Lower leg skin (tissue), 3 donors: ENCODE results near the gene APBA1.

Experiments
- CTCF ChIP-seq, 3 donors: fragments of 450-650 bp; IDR thresholded peaks; one replicate each; pipeline ENCODE4 v1.5.1; 2016; ENCODE audit warnings: antibody characterized with exemption in 3 of 3, mild to moderate bottlenecking in 3 of 3, moderate library complexity in 2 of 3
- POLR2A ChIP-seq, 2 donors: fragments of 450-650 bp; IDR thresholded peaks; one replicate each; pipeline ENCODE4 v1.6.1; 2016 to 2017; ENCODE audit warnings: antibody characterized with exemption in 2 of 2, mild to moderate bottlenecking in 1 of 2, moderate library complexity in 1 of 2

- TF ChIP-seq CTCF (IDR thresholded peaks at IDR 0.05) (no peak), POLR2A (IDR thresholded peaks at IDR 0.05) (no peak)
Observed at GRCh38 chr9:69627281-69627680, 44.9 kb downstream of the APBA1 start.
